Esophagus squamous epithelium (tissue), 5 donors: ENCODE data around the gene CLDN4. TPM values are rescaled to one million over a fixed set of nuclear protein-coding genes. Genes with fewer than 3 reads are reported as not detected.
A peak's percentile ranks its signal among the peaks of the same experiment; 100 is the strongest.

Experiments
- DNase-seq: peaks from one replicate; lab custom pipeline; 2025; lab: John Stamatoyannopoulos, UW
- H3K27ac ChIP-seq, 4 donors: fragments of 200-600 bp; sonication (generic); one replicate each; pipeline ENCODE4 v1.5.1; 2016 to 2019; ENCODE audit warnings: mild to moderate bottlenecking in 1 of 4
- H3K27me3 ChIP-seq, 4 donors: fragments of 200-600 bp; sonication (generic); 1 replicate in 3 of 4; 2 replicates in 1 of 4; pipeline versions ENCODE4 v1.5.1 to v1.6.0; 2017 to 2021; ENCODE audit warnings: antibody characterized with exemption in 1 of 4
- H3K36me3 ChIP-seq, 3 donors: fragments of 200-600 bp; sonication (generic); one replicate each; pipeline ENCODE4 v1.5.1; 2016 to 2019
- H3K4me1 ChIP-seq, 3 donors: fragments of 200-600 bp; sonication (generic); one replicate each; pipeline ENCODE4 v1.5.1; 2017 to 2019
- H3K4me3 ChIP-seq, 4 donors: fragments of 200-600 bp; sonication (generic); 1 replicate in 3 of 4; 2 replicates in 1 of 4; pipeline ENCODE4 v1.5.1; 2016 to 2019; ENCODE audit warnings: mild to moderate bottlenecking in 2 of 4, moderate library complexity in 1 of 4
- H3K9me3 ChIP-seq, 3 donors: fragments of 200-600 bp; sonication (generic); one replicate each; pipeline ENCODE4 v1.5.1; 2016 to 2019
- CTCF ChIP-seq, 6 experiments: fragments of 450-650 bp in 4 of 6; fragments of 200-600 bp in 2 of 6; sonication (generic) in 2 of 6; IDR thresholded peaks; one replicate each; pipeline ENCODE4 v1.5.1; 2016 to 2019; ENCODE audit warnings: antibody characterized with exemption in 6 of 6, mild to moderate bottlenecking in 4 of 6, moderate library complexity in 4 of 6
- POLR2A ChIP-seq, 4 donors: fragments of 450-650 bp; IDR thresholded peaks; one replicate each; pipeline ENCODE4 v1.6.1; 2017; ENCODE audit warnings: antibody characterized with exemption in 4 of 4, mild to moderate bottlenecking in 4 of 4, moderate library complexity in 3 of 4
- WGBS, 2 donors: methylation state at CpG; one replicate each; pipeline ENCODE4 v1.1.5; 2018; 5-methylcytosine and 5-hydroxymethylcytosine counted together
- intact Hi-C: fragments of 100-400 bp; cut with DNase I; formaldehyde crosslinking; loops from one replicate; pipeline ENCODE4 v1.15.0; 2022
- total RNA-seq, 4 donors: library from RNA; depleted of rRNA; stranded (reverse); fragments of >200 nt; gene quantifications; one replicate each; pipeline ENCODE4 v1.1.0, GENCODE V29; 2016
- donor health status: DM: yes; HTN: yes; CAD: no.

The CLDN4 gene
- total RNA-seq, 4 donors from 2014 or later: 99.4 to 436 (median 200) TPM

DNA sequence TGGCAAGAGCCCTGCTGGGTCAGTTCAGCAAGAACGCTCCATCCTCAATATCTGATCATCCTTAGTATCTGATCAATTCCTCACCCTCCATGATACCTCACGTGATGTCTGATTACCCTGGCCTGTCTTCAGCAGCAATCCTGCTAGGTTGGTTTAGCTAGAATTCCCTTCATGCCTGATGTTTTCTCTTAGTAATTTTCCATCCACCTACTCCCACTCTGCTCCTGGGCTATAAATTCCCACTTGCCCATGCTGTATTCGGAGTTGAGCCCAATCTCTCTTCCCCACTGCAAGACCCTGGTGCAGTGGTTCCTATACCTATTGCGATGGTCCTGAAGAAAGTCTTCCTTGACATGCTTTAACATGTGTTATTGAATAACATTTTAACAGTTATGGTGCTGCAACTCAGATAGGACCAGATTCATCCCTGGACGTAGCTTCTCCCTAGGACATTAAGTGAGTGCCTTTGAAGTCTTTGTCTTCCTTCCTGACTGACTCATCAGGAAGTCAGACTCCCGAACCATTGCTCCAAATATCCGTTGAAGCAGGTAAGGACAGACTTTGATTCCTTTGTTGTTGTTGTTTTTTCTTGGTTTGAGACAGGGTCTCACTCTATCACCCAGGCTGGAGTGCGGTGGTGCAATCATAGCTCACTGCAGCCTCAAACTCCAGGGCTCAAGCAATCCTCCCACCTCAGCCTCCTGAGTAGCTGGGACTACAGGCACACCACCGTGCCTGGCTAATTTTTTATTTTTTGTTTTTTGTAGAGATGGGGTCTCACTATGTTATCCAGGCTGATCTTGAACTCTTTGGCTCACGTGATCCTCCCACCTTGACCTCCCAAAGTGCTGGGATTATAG, 31.3 kb upstream of the CLDN4 start:
- no peak for TF ChIP-seq POLR2A (IDR thresholded peaks at IDR 0.05)
- no peak for TF ChIP-seq CTCF (IDR thresholded peaks at IDR 0.05)
- Histone ChIP-seq H3K4me3 (no peak overlapping the region), H3K4me1 (no peaks in the 10 kb centered on the region), H3K9me3 (no peaks in the 10 kb centered on the region), H3K27me3 (peaks cover 0 to 8% (median 0%) of the 10 kb centered on the region in 4 donors), H3K36me3 (no peaks in the 10 kb centered on the region), H3K27ac (no peak overlapping the region)
- intact Hi-C loops: no loop called here
- DNase-seq: no peak
- WGBS, 2 donors: 52% methylated on average over 10 of the region's 10 CpGs

- Histone ChIP-seq H3K4me3 (no peak overlapping the region), H3K4me1 (no peaks in the 10 kb centered on the region), H3K36me3 (no peaks in the 10 kb centered on the region), H3K27me3 (no peaks in the 10 kb centered on the region), H3K9me3 (no peaks in the 10 kb centered on the region), H3K27ac (no peak overlapping the region)
- WGBS, 2 donors: 27 to 29% methylated on average over 1 of the region's 1 CpG
- intact Hi-C loops: no loop called here
- DNase-seq: no peak
- no peak for TF ChIP-seq POLR2A (IDR thresholded peaks at IDR 0.05)
- TF ChIP-seq CTCF (IDR thresholded peaks at IDR 0.05): no peak
Observed at GRCh38 chr7:73801577-73801976, 29.2 kb upstream of the CLDN4 start.

- TF ChIP-seq CTCF (IDR thresholded peaks at IDR 0.05) (no peak), POLR2A (IDR thresholded peaks at IDR 0.05) (no peak)
- intact Hi-C loops: no loop called here
Observed at GRCh38 chr7:73802459-73802858, 28.3 kb upstream of the CLDN4 start.

DNA sequence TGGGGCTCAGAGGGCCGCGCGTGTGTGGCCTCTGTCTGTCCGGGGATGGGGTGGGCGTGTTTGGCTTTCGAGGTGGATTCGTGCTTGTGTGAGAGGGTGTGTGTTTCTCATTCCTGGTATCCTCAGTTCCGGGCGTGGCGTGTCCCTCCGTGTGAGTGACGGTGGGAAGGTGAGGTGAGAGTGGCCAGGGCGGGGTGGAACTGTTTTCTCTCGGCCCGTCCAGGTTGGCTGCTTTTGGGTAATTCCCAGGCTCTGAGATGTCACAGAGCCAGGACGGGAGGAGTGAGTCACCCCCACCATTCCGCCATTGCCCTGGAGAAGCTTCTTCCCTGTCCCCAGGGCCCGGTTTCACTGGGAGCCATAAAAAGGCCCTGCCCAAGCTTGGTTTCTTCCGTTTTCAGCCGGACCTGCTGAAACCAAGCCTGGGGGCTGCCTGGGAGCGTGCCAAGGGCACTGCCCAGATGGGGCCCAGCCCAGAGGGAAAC, 21.3 kb upstream of the CLDN4 start:
- Histone ChIP-seq H3K27me3 (peaks cover 0 to 15% (median 0%) of the 10 kb centered on the region in 4 donors), H3K4me1 (peaks cover 0 to 17% (median 0%) of the 10 kb centered on the region in 3 donors), H3K4me3 (no peak overlapping the region), H3K27ac (peak overlapping the region in 2 of 4 donors; percentile 45 to 57), H3K9me3 (no peaks in the 10 kb centered on the region), H3K36me3 (no peaks in the 10 kb centered on the region)
- 49 to 59% methylated on average over 14 to 18 of the region's 21 CpGs for WGBS, 2 donors
- TF ChIP-seq POLR2A (IDR thresholded peaks at IDR 0.05) (no peak), CTCF (IDR thresholded peaks at IDR 0.05) (no peak)
- DNase-seq: no peak
- intact Hi-C loops: loop anchor here (5.0 kb wide), 1 partner anchor 48 kb away; no protein-coding TSS in a partner anchor

More at GRCh38 chr7:73802459-73802858, 28.3 kb upstream of the CLDN4 start:
- no peaks in the 10 kb centered on the region for H3K9me3 ChIP-seq
- no peak for DNase-seq
- no peaks in the 10 kb centered on the region for H3K4me1 ChIP-seq
- H3K27ac ChIP-seq: no peak overlapping the region
- H3K36me3 ChIP-seq: no peaks in the 10 kb centered on the region
- H3K4me3 ChIP-seq: no peak overlapping the region
- no peaks in the 10 kb centered on the region for H3K27me3 ChIP-seq
- 66 to 84% methylated on average over 4 of the region's 4 CpGs for WGBS, 2 donors

- TF ChIP-seq CTCF (IDR thresholded peaks at IDR 0.05): no peak
- H3K4me1 ChIP-seq: peaks cover 0 to 17% (median 0%) of the 10 kb centered on the region in 3 donors
- H3K4me3 ChIP-seq: no peak overlapping the region
- no CpG with 5 or more reads among the region's 4 CpGs for WGBS, 2 donors
- H3K27ac ChIP-seq: no peak overlapping the region
- no peaks in the 10 kb centered on the region for H3K9me3 ChIP-seq
- no peak for DNase-seq
- peaks cover 0 to 15% (median 0%) of the 10 kb centered on the region in 4 donors for H3K27me3 ChIP-seq
- intact Hi-C loops: no loop called here
- no peaks in the 10 kb centered on the region for H3K36me3 ChIP-seq
Observed at GRCh38 chr7:73810998-73811360, 19.8 kb upstream of the CLDN4 start.
